NCI-H524 treated with DMSO at 0.1 percent for 48 hours (cell line): ENCODE data around the gene PHLPP1.

ENCODE experiments used
- DNase-seq: peaks from one replicate; lab custom pipeline; 2025; lab: John Stamatoyannopoulos, UW

PHLPP1 gene

DNA sequence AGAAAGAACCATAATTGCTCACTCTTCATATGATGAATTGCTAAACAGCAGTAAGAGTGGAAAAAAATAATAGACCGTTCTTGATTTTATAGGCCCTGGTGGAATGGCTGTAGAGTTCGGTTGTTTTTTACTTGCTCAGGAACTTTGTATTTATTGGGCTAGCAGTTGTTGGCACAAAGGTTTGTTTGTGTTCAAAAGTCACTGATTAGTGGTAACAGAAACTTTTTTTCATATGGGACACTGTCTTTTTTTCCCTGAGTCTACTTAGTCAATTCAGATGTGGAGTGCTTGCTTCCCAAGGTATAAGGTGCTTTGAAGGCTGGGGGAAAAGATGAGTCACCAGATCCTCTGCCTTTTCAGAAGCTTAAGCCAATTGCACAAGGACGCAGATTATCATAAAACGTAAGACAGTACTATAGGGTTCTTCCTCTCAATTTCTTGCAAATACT lies 25.8 kb downstream of the PHLPP1 start:
- no peak for DNase-seq

- no peak for DNase-seq
Observed at GRCh38 chr18:62741584-62741983, 26.2 kb downstream of the PHLPP1 start.

DNA sequence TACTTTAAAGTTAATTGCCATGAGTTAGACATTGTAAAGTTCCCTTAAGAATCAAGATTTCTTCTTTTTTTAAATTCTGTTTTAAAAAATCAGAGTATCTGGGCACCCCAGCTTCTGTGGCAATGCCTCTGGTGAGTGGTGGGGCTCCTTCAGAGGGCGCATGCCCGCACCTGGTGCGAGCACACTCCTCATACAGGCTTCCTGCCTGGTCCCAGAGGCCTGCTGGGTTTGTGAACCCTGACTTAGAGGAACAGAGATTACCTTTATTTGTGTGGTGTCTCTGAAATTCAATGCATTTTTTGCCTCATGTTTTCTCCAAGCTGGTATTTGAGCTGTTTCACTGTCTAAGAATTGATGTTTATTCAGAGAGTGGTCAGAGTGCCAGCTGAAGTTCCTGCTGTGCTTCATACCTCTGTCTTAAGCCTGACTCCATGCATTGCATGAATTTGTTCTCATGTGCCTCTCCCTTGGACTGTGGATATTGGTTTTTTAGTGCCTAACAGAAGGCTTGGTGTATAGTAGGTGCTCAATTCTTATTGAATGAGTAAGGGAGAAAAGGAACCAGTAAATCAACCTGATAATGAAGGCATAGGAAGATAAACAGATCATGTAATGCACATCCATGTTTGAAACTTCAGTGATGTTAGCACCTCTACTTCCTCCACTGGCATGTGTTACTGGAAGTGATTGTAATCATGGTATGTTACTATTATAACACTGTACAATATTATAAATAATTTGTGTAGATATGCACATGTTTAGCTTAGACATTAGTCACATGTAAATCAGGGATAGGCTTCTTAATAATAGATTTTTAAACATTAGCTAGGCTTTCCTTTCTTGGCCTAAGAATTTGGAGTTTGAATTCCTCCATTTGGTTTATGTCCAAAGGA lies 29.0 kb downstream of the PHLPP1 start:
- DNase-seq: no peak

DNA sequence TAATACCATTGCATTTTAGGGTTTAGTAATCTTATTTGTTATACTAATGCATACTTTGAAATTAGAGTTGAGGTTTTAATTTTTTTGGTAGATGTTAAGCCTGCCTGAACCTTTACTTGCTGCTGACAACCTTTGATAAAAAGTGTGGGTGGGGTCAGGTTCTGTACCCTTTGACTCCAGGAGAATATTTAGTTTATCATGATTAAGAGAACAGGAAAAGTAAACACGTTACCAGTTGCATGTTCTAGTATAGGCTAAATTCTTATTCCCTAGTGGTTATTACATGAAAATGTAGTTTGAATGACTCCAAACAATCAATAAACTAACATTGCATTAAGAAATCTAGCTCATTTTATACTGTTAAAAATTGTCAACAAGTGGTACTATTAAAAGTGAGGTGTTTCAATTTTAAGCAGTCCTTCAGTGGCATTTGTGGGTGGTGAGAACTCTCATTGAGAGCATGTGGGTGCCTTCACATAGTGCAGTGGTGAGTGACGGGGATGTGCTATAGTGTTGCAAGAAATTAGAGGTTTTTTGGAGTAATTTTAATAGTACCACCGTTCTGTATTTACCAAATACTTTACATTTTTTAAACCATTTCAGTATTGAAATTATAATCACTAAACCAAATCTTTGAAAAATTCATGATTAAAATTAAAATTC lies 29.9 kb downstream of the PHLPP1 start:
- DNase-seq: no peak

GRCh38 chr18:62749389-62749788 lies 34.0 kb downstream of the PHLPP1 start:
- DNase-seq: no peak

- no peak for DNase-seq
Observed at GRCh38 chr18:62751341-62751821, 36.0 kb downstream of the PHLPP1 start.

DNA sequence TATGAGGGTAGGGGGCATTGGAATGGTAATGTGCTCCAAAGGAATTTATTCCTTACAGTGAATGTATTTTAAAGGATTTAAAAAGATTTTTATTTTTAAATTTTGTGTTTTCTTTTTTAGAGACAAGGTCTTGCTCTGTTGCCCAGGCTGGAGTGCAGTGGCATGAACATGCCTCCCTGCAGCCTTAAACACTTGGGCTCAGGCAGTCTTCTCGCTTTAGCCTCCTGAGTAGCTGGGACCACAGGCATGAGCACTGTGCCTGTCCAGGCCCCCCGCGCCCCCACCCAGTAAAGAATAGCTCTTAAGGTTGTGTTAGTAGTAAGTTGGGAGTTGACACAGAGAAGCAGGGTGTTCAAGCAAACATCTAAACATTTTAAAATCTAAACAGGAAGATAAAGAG lies 36.6 kb downstream of the PHLPP1 start:
- DNase-seq: no peak

DNA sequence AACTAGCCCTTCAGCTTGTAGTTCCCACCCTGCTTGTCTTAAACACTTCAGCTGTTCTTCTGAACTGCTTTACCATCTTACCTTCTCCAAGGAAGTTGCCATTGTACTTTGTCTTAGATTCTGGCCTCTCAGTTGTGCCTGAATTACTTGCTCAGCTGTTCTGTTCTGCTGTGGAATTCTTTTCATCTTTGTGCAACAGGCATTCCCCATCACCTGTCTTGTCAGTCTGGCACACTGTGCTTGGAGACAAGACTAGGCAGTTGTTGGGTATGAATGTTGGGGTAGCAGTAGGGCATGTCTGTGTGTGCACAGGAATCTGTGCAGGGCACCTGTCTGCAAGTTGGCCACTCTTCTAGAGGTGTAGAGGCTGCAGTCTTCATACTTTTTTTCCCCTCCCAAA lies 38.7 kb downstream of the PHLPP1 start:
- DNase-seq: no peak

DNA sequence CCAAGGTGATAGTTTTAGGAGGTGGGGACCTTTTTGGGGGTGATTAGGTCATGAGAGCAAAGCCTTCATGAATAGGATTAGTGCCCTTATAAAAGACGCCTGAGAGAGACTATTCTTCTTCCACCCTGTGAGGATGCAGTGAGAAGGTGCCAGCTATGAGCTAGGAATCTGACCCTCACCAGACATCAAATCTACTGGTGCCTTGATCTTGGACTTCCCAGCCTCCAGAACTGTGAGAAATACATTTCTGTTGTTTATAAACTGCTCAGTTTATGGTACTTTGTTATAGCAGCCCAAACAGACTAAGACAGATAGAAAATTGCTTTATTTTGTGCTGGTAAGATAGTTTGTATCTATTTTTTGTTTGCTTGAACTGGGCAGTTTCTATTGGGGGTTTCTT lies 40.1 kb downstream of the PHLPP1 start:
- DNase-seq: no peak

DNA sequence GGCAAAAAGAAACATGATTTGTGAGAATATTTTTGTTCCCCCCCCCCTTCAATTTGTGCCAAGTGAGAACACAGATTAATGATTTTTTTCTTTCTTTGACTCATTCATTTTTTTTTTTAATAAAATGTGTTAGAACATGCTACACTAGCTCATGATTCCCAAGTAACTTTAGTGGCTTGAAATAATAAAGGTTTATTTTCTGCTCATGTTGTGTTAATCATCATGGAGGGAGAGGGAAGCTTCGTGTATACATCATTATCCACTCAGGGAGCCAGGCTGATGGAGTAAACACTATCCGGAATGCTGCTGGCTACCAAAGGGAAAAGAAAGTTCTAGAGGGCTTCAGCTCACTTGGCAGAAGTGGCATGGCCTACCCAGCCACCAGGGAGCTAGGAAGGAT lies 40.6 kb downstream of the PHLPP1 start:
- no peak for DNase-seq

DNA sequence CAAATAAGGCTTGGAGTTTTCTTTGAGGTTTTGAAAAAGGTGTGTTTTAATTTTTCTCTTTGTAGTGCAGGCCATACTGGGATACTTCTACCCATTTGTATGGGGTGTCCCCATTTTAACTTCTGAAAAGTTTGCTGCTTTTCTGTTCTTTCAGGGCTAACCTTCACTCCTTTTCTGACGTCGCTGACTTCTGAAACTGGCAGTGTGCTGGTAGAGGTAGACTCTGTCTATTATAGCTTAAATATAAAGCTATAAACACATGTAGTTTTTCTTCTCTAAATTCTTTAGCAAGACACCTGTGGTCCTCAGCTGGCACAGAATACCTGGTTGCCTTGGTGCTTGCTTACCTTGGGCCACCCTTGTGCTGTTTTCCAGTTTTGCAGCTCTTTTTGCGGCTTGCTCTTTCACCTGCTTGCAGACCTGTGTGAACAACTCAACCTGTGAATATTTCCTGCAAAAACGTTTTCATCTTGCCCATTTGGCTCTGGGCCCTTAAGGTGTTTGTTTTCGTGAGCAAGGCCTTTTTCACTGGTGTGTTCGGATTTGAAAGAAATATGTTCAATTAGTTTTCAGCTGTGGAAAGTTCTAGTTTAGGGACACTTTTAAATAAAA lies 42.2 kb downstream of the PHLPP1 start:
- DNase-seq: no peak

DNA sequence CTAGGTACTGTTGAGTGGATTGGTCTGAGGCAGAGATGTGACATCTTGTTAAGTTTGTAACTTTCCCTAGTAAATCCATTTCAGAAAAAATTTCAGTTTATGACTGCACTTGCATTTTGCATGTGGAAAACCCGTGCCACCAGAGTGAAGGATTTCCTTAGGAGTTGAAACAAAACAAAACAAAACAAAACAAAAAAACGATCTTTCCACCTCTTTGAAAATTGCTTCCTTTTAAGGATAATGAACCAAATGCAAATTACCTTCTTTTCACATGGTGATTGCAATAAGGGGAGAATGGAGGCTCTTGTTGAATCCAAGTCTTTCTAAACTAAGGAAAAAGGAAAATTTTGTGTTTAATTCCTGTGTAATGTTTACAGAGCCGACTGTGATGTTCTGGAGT lies 43.2 kb downstream of the PHLPP1 start:
- DNase-seq: no peak

- no peak for DNase-seq
Observed at GRCh38 chr18:62759704-62760402, 44.5 kb downstream of the PHLPP1 start.

DNA sequence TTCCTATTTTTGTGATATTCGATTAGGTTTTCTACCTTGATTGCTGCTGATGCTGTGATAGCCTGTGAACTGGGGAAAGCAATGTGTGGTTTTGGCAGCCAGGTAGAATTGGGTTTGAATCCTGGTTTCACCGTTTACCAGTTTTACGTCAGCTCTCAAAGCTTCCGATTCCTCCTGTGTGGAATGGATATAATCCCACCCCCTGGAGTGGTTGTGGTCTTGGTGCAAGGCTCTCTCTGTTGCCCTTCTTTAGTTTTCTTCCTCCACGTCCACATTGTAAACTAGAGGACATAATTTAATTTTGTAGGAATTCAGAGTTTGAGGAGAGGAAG lies 45.0 kb downstream of the PHLPP1 start:
- DNase-seq: no peak

- no peak for DNase-seq
Observed at GRCh38 chr18:62763101-62763521, 47.8 kb downstream of the PHLPP1 start.

- no peak for DNase-seq
Observed at GRCh38 chr18:62766266-62766665, 50.9 kb downstream of the PHLPP1 start.

DNA sequence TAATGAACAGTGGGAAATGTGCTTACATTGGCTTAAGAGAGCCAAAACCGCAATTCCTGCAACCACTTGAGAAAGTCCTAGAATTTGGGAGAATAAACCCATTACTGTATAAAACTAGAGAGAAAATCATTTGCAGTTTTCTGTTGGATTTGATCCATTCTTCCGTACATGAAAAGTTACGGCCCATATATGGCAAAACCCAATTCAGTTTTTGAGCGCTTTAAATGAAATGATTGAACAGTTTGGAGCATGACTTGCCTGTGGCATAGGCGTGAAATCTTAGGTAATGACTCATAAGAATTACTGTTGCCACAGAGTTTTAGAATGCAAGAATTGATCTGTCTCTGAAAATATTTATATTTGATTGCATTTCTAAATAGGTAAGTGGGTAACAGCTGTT lies 52.0 kb downstream of the PHLPP1 start:
- no peak for DNase-seq

DNA sequence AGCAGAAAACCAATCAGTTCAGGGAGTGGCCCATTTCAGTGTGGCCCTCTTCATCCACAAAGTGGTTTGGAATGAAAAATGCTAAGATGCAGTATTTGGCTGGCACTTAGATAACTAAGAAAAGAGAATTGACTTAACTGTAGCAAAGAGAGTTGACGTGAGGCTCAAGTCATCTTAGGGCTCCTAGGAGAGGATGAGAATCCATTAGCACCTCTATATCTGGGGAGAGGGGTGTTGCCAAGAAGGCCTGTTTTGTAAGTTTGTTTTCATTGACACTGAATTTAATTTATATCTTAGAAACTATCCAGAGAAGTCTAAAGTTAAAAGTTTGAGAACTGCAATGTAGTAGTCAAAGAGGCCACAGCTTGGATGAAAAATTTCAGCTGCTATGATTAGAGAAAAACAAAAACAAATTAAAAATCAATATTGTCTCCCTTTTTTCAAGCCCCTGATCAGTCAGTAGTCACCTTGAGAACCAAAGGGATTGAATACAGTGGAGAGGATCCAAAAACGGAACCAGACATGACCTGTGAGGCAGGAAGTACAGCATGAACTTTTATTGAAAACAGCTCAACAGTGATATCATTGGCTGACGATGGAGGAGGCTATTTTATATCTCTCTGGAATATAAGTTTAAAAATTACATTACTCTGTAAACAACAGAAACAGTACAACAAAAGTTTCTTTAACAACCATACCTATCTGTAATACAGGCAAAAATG lies 52.7 kb downstream of the PHLPP1 start:
- no peak for DNase-seq

GRCh38 chr18:62768558-62768943 lies 53.2 kb downstream of the PHLPP1 start:
- DNase-seq: no peak

DNA sequence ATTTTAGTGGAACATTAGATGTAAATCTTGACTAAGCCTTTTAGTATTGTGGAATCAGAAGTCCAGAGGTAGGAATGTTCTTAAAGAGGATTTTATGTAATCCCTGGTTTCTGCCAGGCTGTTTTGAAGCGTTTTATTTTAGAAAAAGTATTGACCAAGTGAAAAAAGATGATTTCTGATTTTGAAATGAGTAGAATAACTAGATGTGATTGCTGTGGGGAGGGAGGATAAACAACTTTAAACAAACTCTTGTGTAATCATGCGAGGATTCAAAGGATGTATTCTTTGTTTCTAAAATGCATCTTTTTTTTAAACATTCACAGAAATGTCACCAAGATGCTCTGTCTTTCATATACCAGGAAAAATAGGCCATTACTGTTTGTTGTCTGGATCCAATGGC lies 53.9 kb downstream of the PHLPP1 start:
- no peak for DNase-seq

DNA sequence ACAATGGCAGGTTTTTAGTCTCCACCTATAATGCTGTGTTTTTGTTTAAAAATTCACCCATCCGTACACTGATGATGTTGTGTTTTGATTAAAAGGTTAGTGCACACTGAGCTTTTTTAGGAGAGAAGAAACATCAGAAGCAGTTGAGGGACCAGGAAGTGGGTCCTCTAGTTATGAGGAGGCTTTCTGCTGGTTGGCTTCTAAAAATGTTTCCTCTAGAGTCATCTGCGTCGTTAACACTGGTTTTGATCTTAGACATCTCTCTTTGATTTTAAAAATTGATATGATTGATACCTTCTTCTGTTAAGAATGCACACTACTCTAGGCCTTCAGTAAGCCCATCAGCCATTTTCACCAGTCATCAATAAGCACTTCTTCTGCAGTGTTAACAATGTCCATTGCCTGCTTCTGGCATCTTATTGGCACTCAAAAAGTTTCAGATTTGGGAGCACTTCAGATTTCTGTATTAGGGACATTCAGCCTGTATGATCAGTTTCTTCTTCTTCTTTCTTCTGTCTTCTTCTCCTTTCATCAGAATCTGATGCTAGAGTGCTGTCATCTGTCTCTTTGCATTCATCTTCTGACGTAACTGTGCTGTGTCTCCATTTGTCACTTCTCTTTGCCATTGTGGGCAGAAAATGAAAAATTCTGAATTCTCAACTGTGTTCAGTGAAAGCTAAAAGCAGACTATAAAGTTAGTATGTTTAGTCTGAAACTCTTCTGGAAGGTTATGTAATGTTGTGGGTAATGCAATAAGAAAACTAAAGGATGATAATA lies 56.3 kb downstream of the PHLPP1 start:
- DNase-seq: no peak
